Ishikawa (cell line): ENCODE results near the gene DPYD.

Experiments
- CREB1 ChIP-seq: IDR thresholded peaks from 2 replicates; pipeline ENCODE4 v1.6.1; 2012; ENCODE audit warnings: low read depth
- EGR1 ChIP-seq: IDR thresholded peaks from 2 replicates; pipeline ENCODE4 v1.6.1; 2012
- EP300 ChIP-seq: IDR thresholded peaks from 2 replicates; pipeline ENCODE4 v1.6.1; 2012; ENCODE audit warnings: borderline replicate concordance
- TAF1 ChIP-seq: IDR thresholded peaks from 2 replicates; pipeline ENCODE4 v1.6.1; 2012; ENCODE audit warnings: low read depth, mild to moderate bottlenecking
- TEAD4 ChIP-seq: IDR thresholded peaks from 2 replicates; pipeline ENCODE4 v1.6.1; 2012

- TF ChIP-seq TAF1 (no peak), EGR1 (no peak), EP300 (no peak), CREB1 (no peak), TEAD4 (no peak)
Measured at GRCh38 chr1:97143236-97143882, 777.5 kb downstream of the DPYD start.
